CD4-positive, alpha-beta T cell treated with Interferon alpha-2 for 1 hour (primary cell): Measurements from ENCODE around the gene PSMB4.
"Not testable (repeated sequence)": the region's sequence is repeated elsewhere in the genome, so short reads cannot be mapped to it uniquely, and the experiment has no call there.

ENCODE experiments used
- DNase-seq, 2 donors: peaks; one replicate each; pipeline ENCODE4 v3.0.0-alpha.2; 2020 to 2022

Gene PSMB4

GRCh38 chr1:151390221-151391078 is 8.9 kb upstream of the PSMB4 start:
- DNase-seq = not testable (repeated sequence)

GRCh38 chr1:151391079-151391563 is 8.3 kb upstream of the PSMB4 start:
- DNase-seq = no peak

GRCh38 chr1:151393583-151393982 is 5.8 kb upstream of the PSMB4 start:
- no peak for DNase-seq

GRCh38 chr1:151396265-151396664 is 3.1 kb upstream of the PSMB4 start:
- DNase-seq = not testable (repeated sequence)

- DNase-seq = no peak
These were observed 1.9 kb downstream of the PSMB4 start for GRCh38 chr1:151401125-151401788.

GRCh38 chr1:151401860-151402259 is 2.5 kb downstream of the PSMB4 start:
- no peak for DNase-seq

GRCh38 chr1:151402764-151403163 is 3.4 kb downstream of the PSMB4 start:
- DNase-seq = no peak

- DNase-seq = no peak
These were observed 4.2 kb downstream of the PSMB4 start for GRCh38 chr1:151403612-151404011.

GRCh38 chr1:151405187-151405951 is 6.0 kb downstream of the PSMB4 start:
- DNase-seq = no peak

GRCh38 chr1:151406176-151406575 is 6.8 kb downstream of the PSMB4 start:
- DNase-seq = no peak

- no peak for DNase-seq
These were observed 7.9 kb downstream of the PSMB4 start for GRCh38 chr1:151407304-151407703.

GRCh38 chr1:151408891-151409290 is 9.5 kb downstream of the PSMB4 start:
- no peak for DNase-seq

GRCh38 chr1:151411884-151412283 is 12.5 kb downstream of the PSMB4 start:
- no peak for DNase-seq

- DNase-seq = no peak
These were observed 16.9 kb downstream of the PSMB4 start for GRCh38 chr1:151416231-151416630.

GRCh38 chr1:151418081-151418480 is 18.7 kb downstream of the PSMB4 start:
- no peak for DNase-seq

GRCh38 chr1:151419819-151420218 is 20.4 kb downstream of the PSMB4 start:
- no peak for DNase-seq

- no peak for DNase-seq
These were observed 25.7 kb downstream of the PSMB4 start for GRCh38 chr1:151425103-151425502.

- DNase-seq = no peak
These were observed 28.7 kb downstream of the PSMB4 start for GRCh38 chr1:151428068-151428467.

- not testable (repeated sequence) for DNase-seq
These were observed 34.5 kb downstream of the PSMB4 start for GRCh38 chr1:151433827-151434226.

- DNase-seq = no peak
These were observed 35.8 kb downstream of the PSMB4 start for GRCh38 chr1:151435174-151435573.

- DNase-seq = no peak
These were observed 37.6 kb downstream of the PSMB4 start for GRCh38 chr1:151436985-151437384.

GRCh38 chr1:151437396-151437795 is 38.0 kb downstream of the PSMB4 start:
- DNase-seq = not testable (repeated sequence)
